ENCODE measurements around the gene TRIM62.
"Not testable (repeated sequence)": the region's sequence is repeated elsewhere in the genome, so short reads cannot be mapped to it uniquely, and the experiment has no call there.

Gene TRIM62

GRCh38 chr1:33132549-33132948 lies 49.3 kb downstream of the TRIM62 start:
- DNase-seq (ENCODE audit: low read depth) = no peak

GRCh38 chr1:33131191-33131590 lies 50.7 kb downstream of the TRIM62 start:
- DNase-seq (ENCODE audit: low read depth) = no peak

- DNase-seq (ENCODE audit: low read depth) = no peak
Observed at GRCh38 chr1:33130297-33130696, 51.5 kb downstream of the TRIM62 start.

GRCh38 chr1:33128781-33129180 lies 53.1 kb downstream of the TRIM62 start:
- no peak for DNase-seq (ENCODE audit: low read depth)

GRCh38 chr1:33127001-33127823 lies 54.6 kb downstream of the TRIM62 start:
- DNase-seq (ENCODE audit: low read depth) = peak; percentile 99

GRCh38 chr1:33126411-33127000 lies 55.3 kb downstream of the TRIM62 start:
- DNase-seq (ENCODE audit: low read depth) = no peak

GRCh38 chr1:33124647-33125046 lies 57.2 kb downstream of the TRIM62 start:
- not testable (repeated sequence) for DNase-seq (ENCODE audit: low read depth)

GRCh38 chr1:33123266-33123665 lies 58.6 kb downstream of the TRIM62 start:
- no peak for DNase-seq (ENCODE audit: low read depth)

GRCh38 chr1:33122483-33123178 lies 59.2 kb downstream of the TRIM62 start:
- DNase-seq (ENCODE audit: low read depth) = no peak

GRCh38 chr1:33121728-33122127 lies 60.1 kb downstream of the TRIM62 start:
- DNase-seq (ENCODE audit: low read depth) = no peak

GRCh38 chr1:33120436-33121231 lies 61.2 kb downstream of the TRIM62 start:
- no peak for DNase-seq (ENCODE audit: low read depth)

- no peak for DNase-seq (ENCODE audit: low read depth)
Observed at GRCh38 chr1:33119532-33120217, 62.2 kb downstream of the TRIM62 start.

- DNase-seq (ENCODE audit: low read depth) = no peak
Observed at GRCh38 chr1:33119050-33119449, 62.8 kb downstream of the TRIM62 start.

- no peak for DNase-seq (ENCODE audit: low read depth)
Observed at GRCh38 chr1:33118274-33118673, 63.6 kb downstream of the TRIM62 start.

GRCh38 chr1:33117440-33118085 lies 64.3 kb downstream of the TRIM62 start:
- no peak for DNase-seq (ENCODE audit: low read depth)

- DNase-seq (ENCODE audit: low read depth) = no peak
Observed at GRCh38 chr1:33111965-33112364, 69.9 kb downstream of the TRIM62 start.

GRCh38 chr1:33110477-33110876 lies 71.4 kb downstream of the TRIM62 start:
- DNase-seq (ENCODE audit: low read depth) = no peak

GRCh38 chr1:33100119-33100415 lies 81.8 kb downstream of the TRIM62 start:
- DNase-seq (ENCODE audit: low read depth) = not testable (repeated sequence)

GRCh38 chr1:33099290-33100118 lies 82.3 kb downstream of the TRIM62 start:
- peak; percentile 27 for DNase-seq (ENCODE audit: low read depth)

GRCh38 chr1:33098371-33098770 lies 83.5 kb downstream of the TRIM62 start:
- no peak for DNase-seq (ENCODE audit: low read depth)

Data from stimulated activated CD4-positive, alpha-beta T cell treated with anti-CD3 and anti-CD28 coated beads, Interleukin-2, amount 100 ng/mL, for 4 hours (primary cell).